Measurements from ENCODE around the gene MPZL3. TPM values are rescaled to one million over a fixed set of nuclear protein-coding genes. Genes with fewer than 3 reads are reported as not detected.

Gene MPZL3
- total RNA-seq, 1 experiment from 2014 or later: 8.7 TPM

DNA sequence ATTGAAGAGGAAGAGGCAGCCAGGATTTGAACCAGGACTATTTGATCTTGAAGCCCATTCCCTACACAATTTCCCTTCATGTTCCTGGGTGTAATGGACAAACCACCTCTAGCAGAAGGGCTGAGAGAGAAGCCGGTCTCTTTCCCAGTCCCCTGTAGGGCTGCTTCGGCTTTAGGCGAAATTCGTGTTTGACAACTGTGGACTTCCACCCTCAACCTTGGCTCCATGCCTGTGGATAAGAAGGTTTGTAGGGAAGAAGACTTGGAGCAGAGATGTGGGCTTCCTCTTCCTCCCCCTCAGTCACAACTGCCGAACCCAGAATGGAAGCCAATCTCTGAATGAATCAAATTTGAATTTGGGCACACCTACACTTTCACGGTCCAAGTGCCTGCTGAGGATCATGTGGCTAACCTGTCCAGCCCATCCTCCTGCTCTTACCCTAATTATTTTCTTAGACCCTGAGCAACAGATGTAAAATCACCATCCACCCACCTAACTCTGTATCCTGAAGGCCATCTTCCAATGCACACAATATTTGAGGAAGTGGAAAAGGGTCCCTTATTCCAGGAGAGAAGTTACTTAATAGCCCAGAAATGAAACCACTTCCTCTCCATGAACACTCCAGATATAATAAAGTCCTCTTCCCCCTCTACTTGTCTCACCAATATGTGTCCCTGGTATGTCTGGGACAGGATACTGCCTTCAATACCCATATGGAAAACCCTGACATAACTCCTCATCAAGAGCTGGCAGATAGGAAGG, 65.6 kb downstream of the MPZL3 start:
- Histone ChIP-seq H3K9ac (ENCODE audit: low read length) (no peak overlapping the region), H3K27me3 (ENCODE audit: insufficient read depth, low read length) (no peaks in the 10 kb centered on the region), H2AFZ (ENCODE audit: low read depth, low read length, poor library complexity, severe bottlenecking) (no peak overlapping the region), H3K4me2 (ENCODE audit: low read length) (no peak overlapping the region), H4K20me1 (ENCODE audit: insufficient read depth) (no peaks in the 10 kb centered on the region), H3K4me3 (replicated peaks in 1 of 2; ENCODE audit: low read depth in 1 of 2, low read length in 2 of 2) (no peak overlapping the region), H3K9me2 (ENCODE audit: insufficient read depth) (no peaks in the 10 kb centered on the region), H3K27ac (ENCODE audit: low read depth, low read length) (no peak overlapping the region), H3K36me3 (ENCODE audit: control insufficient read depth in 1 of 2, insufficient read depth in 2 of 2, low read length in 2 of 2) (no peaks in the 10 kb centered on the region), H3K4me1 (ENCODE audit: control insufficient read depth in 1 of 2, insufficient read depth in 2 of 2, low read length in 2 of 2) (no peaks in the 10 kb centered on the region), H3K9me3 (ENCODE audit: control insufficient read depth in 1 of 2, insufficient read depth in 1 of 2, low read depth in 1 of 2, low read length in 2 of 2) (no peaks in the 10 kb centered on the region), H3K79me2 (ENCODE audit: insufficient read depth, low read length) (no peaks in the 10 kb centered on the region)
- ATAC-seq (no peak), DNase-seq (ENCODE audit: low read depth, low spot score) (no peak)
- CTCF ChIA-PET: no interaction called here
- POLR2A ChIA-PET: no interaction called here
- no peak for TF ChIP-seq FOSL1 (IDR thresholded peaks at IDR 0.05; ENCODE audit: low read depth)
- TF ChIP-seq, protein P1, sequence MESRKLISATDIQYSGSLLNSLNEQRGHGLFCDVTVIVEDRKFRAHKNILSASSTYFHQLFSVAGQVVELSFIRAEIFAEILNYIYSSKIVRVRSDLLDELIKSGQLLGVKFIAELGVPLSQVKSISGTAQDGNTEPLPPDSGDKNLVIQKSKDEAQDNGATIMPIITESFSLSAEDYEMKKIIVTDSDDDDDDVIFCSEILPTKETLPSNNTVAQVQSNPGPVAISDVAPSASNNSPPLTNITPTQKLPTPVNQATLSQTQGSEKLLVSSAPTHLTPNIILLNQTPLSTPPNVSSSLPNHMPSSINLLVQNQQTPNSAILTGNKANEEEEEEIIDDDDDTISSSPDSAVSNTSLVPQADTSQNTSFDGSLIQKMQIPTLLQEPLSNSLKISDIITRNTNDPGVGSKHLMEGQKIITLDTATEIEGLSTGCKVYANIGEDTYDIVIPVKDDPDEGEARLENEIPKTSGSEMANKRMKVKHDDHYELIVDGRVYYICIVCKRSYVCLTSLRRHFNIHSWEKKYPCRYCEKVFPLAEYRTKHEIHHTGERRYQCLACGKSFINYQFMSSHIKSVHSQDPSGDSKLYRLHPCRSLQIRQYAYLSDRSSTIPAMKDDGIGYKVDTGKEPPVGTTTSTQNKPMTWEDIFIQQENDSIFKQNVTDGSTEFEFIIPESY (IDR thresholded peaks at IDR 0.05; ENCODE audit: extremely low read depth, insufficient replicate concordance, low read length): no peak
- TF ChIP-seq SIN3A (IDR thresholded peaks at IDR 0.05; ENCODE audit: low read depth): no peak
- TF ChIP-seq MAX (IDR thresholded peaks at IDR 0.05): no peak
- no peak for TF ChIP-seq REST (IDR thresholded peaks at IDR 0.05; ENCODE audit: low read depth)
- TF ChIP-seq CTCF (IDR thresholded peaks at IDR 0.05 in 2 of 3, conservative IDR thresholded peaks at IDR 0.05 in 1 of 3; ENCODE audit: borderline replicate concordance in 1 of 3, insufficient read depth in 1 of 3, low read depth in 2 of 3, low read length in 2 of 3): no peak
- TF ChIP-seq ZNF274 (IDR thresholded peaks at IDR 0.05; ENCODE audit: low read depth, low read length): no peak
- no peak for TF ChIP-seq EZH2 (IDR thresholded peaks at IDR 0.05)
- no peak for TF ChIP-seq POLR2A (IDR thresholded peaks at IDR 0.05; ENCODE audit: borderline replicate concordance, extremely low read depth, insufficient read depth, insufficient read length)
- TF ChIP-seq, protein P2, sequence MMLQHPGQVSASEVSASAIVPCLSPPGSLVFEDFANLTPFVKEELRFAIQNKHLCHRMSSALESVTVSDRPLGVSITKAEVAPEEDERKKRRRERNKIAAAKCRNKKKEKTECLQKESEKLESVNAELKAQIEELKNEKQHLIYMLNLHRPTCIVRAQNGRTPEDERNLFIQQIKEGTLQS (IDR thresholded peaks at IDR 0.05): no peak
- no peak for TF ChIP-seq YY1 (IDR thresholded peaks at IDR 0.05; ENCODE audit: extremely low read depth, insufficient replicate concordance, low read depth, low read length)
- TF ChIP-seq EZH2phosphoT487 (IDR thresholded peaks at IDR 0.05; ENCODE audit: borderline replicate concordance): no peak
- TF ChIP-seq CBX3 (IDR thresholded peaks at IDR 0.05; ENCODE audit: low read depth): no peak
- intact Hi-C loops (cut with micrococcal nuclease): no loop called here
- RAD21 ChIA-PET (ENCODE audit: low non-redundant PET in 1 of 2, low total read pairs in 2 of 2, uncharacterized antibody in 2 of 2, unreplicated experiment in 2 of 2): no interaction called here
- BruUV-seq (replicated peaks): no TSS peak
